MM.1S (cell line): ENCODE measurements around the gene SNX9.

ENCODE experiments used
- CTCF ChIP-seq: fragments of 300-600 bp; sonication (generic); IDR thresholded peaks from 2 replicates; pipeline ENCODE4 v1.5.1; 2016; ENCODE audit warnings: antibody characterized with exemption, low read length, mixed read lengths
- EZH2 ChIP-seq: fragments of 300-600 bp; sonication (generic); optimal IDR thresholded peaks from 2 replicates; pipeline ENCODE3; 2017; ENCODE audit warnings: low read depth, mild to moderate bottlenecking, antibody characterized with exemption, low read length, mixed read lengths
- EZH2phosphoT487 ChIP-seq: fragments of 300-600 bp; sonication (generic); IDR thresholded peaks from 2 replicates; pipeline ENCODE4 v1.6.1; 2018; ENCODE audit warnings: antibody characterized with exemption, low read length

- TF ChIP-seq EZH2phosphoT487, result no peak
- TF ChIP-seq CTCF, result no peak
- no peak for TF ChIP-seq EZH2
These were observed 1.6 kb upstream of the SNX9 start for GRCh38 chr6:157821342-157822033.
